Lower leg skin (tissue), 4 donors: Measurements from ENCODE around the gene GET3. TPM values are rescaled to one million over a fixed set of nuclear protein-coding genes. Genes with fewer than 3 reads are reported as not detected.

ENCODE experiments used
- DNase-seq, 2 donors: peaks; one replicate each; pipeline ENCODE4 v3.0.0-alpha.2; 2019; ENCODE audit warnings: low spot score in 2 of 2
- H3K4me3 ChIP-seq: fragments of 200-600 bp; sonication (generic); 2 replicates; pipeline ENCODE4 v1.5.1; 2017; ENCODE audit warnings: mild to moderate bottlenecking, low read depth; ENCODE audit not compliant: poor library complexity, severe bottlenecking
- CTCF ChIP-seq, 3 donors: fragments of 450-650 bp; IDR thresholded peaks; one replicate each; pipeline ENCODE4 v1.5.1; 2016; ENCODE audit warnings: antibody characterized with exemption in 3 of 3, mild to moderate bottlenecking in 3 of 3, moderate library complexity in 2 of 3
- POLR2A ChIP-seq, 2 donors: fragments of 450-650 bp; IDR thresholded peaks; one replicate each; pipeline ENCODE4 v1.6.1; 2016 to 2017; ENCODE audit warnings: antibody characterized with exemption in 2 of 2, mild to moderate bottlenecking in 1 of 2, moderate library complexity in 1 of 2
- WGBS, 2 donors: methylation state at CpG; one replicate each; pipeline ENCODE4 v1.1.5; 2018; 5-methylcytosine and 5-hydroxymethylcytosine counted together
- intact Hi-C: fragments of 100-400 bp; cut with DNase I; formaldehyde crosslinking; loops from one replicate; pipeline ENCODE4 v1.15.0; 2023; ENCODE audit warnings: low total_unique reads
- total RNA-seq, 4 donors: library from RNA; depleted of rRNA; stranded (reverse); fragments of >200 nt; gene quantifications; one replicate each; pipeline ENCODE4 v1.1.0, GENCODE V29; 2016

GET3 gene
- total RNA-seq, 4 donors from 2014 or later, result 43.2 to 63.2 (median 53.4) TPM

DNA sequence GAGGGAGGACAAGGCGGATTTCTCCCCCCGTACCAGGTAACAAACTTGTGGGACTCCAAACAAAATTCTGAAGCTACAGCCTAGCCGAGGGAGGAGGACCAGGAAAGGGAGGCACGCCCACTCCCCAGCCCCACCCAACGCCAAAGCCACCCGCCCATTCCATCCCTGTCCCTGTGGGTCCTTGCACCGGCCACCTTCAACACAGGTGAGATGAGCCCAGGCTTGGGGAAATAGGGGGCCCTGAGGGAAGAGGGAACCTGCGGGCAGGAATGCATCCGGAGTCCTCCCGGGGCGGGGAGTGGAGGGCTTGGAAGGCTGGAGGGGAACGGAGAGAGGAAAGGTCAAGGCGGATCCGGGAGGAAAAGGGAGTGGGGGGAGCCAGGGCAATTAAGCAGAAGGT lies 14.3 kb downstream of the GET3 start, which contains the start of gene BEST2:
TSS of gene BEST2 (plus strand) at position 157 of the 400 bp plus-strand sequence. CDS start 802 bp downstream, outside the sequence.
- 29 to 35% methylated on average over 14 of the region's 14 CpGs for WGBS, 2 donors
- H3K4me3 ChIP-seq, result no peak within 1 kb of the TSS
- no peak for DNase-seq
- intact Hi-C loops, result no loop called here
- TF ChIP-seq POLR2A (IDR thresholded peaks at IDR 0.05) (no peak), CTCF (IDR thresholded peaks at IDR 0.05) (no peak)

- DNase-seq, result no peak
- intact Hi-C loops, result no loop called here
- 74 to 77% methylated on average over 23 of the region's 23 CpGs for WGBS, 2 donors
- no peak overlapping the region for H3K4me3 ChIP-seq
- TF ChIP-seq POLR2A (IDR thresholded peaks at IDR 0.05) (no peak), CTCF (IDR thresholded peaks at IDR 0.05) (no peak)
These were observed 14.9 kb downstream of the GET3 start for GRCh38 chr19:12752056-12752781.

DNA sequence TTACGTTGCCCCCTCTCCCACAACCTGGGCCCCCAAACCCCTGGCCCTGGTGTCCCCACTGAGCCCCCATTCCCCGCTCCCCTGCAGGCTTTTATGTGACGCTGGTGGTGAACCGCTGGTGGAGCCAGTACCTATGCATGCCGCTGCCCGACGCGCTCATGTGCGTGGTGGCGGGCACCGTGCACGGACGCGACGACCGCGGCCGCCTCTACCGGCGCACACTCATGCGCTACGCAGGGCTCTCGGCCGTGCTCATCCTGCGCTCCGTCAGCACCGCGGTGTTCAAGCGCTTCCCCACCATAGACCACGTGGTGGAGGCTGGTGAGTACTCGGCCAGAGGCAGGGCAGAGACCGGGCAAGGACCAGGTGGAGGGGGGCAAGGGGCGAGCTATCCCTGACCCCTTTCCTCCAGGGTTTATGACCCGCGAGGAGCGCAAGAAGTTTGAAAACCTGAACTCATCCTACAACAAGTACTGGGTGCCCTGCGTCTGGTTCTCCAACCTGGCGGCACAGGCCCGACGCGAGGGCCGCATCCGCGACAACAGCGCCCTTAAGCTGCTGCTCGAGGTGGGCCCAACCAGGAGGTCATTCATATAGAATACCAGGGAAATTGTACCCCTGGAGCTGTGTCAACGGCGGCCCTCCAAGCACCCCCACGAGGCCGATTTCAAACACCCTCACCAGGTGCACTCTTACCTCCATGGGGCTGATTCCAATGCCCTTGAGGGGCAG lies 17.3 kb downstream of the GET3 start:
- TF ChIP-seq CTCF (IDR thresholded peaks at IDR 0.05) (no peak), POLR2A (IDR thresholded peaks at IDR 0.05) (no peak)
- DNase-seq, result no peak
- intact Hi-C loops, result no loop called here
- H3K4me3 ChIP-seq, result no peak overlapping the region
- 80 to 83% methylated on average over 26 to 48 of the region's 50 CpGs for WGBS, 2 donors

DNA sequence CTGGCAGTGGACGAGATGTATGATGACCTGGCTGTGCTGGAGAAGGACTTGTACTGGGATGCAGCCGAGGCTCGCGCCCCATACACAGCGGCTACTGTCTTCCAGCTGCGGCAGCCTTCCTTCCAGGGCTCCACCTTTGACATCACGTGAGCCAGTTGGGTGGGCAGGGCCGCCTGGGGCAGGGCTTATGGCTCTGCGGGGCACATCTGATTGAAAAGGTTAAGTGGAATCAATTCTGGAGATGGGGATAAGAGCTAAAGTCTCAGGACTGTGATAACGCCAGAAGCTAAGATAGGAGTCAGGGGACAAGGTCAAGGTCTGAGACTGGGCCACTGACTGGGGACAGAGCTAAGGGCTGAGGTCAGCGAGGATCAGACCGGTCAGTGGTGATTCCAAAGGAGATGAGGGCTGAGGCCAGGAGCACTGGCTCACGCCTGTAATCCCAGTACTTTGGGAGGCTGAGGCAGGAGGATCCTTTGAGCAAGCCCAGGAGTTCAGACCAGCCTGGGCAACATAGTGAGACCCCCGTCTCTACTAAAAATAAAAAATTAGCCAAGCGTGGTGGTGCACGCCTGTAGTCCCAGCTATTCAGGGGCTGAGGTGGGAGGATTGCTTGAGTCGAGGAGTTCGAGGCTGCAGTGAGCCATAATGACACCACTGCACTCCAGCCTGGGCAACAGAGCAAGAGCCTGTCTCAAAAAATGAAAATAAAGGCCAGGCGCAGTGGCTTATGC lies 19.0 kb downstream of the GET3 start:
- DNase-seq, result no peak
- intact Hi-C loops, result loop anchor here (2.0 kb wide), 1 partner anchor 40 kb away; no protein-coding TSS in a partner anchor
- 84 to 88% methylated on average over 19 of the region's 19 CpGs for WGBS, 2 donors
- H3K4me3 ChIP-seq, result no peak overlapping the region
- TF ChIP-seq POLR2A (IDR thresholded peaks at IDR 0.05), result no peak
- TF ChIP-seq CTCF (IDR thresholded peaks at IDR 0.05), result no peak

- WGBS, 2 donors, result 19% methylated on average over 22 to 23 of the region's 60 CpGs
- peak in 1 of 2 donors; percentile 92 for DNase-seq
- H3K4me3 ChIP-seq, result no peak overlapping the region
- intact Hi-C loops, result loop anchor here (2.0 kb wide), 1 partner anchor 41 kb away; no protein-coding TSS in a partner anchor
- TF ChIP-seq POLR2A (IDR thresholded peaks at IDR 0.05) (no peak), CTCF (IDR thresholded peaks at IDR 0.05) (peak in 1 of 3 donors; percentile 53)
These were observed 20.4 kb downstream of the GET3 start for GRCh38 chr19:12757544-12758274.
